HK-2 (cell line): Measurements from ENCODE around the gene XYLT1.
"Not testable (repeated sequence)": the region's sequence is repeated elsewhere in the genome, so short reads cannot be mapped to it uniquely, and the experiment has no call there.

Source experiments
- DNase-seq: peaks from one replicate; pipeline ENCODE4 v3.0.0-alpha.2; 2018; ENCODE audit not compliant: unreplicated experiment

XYLT1 gene

DNA sequence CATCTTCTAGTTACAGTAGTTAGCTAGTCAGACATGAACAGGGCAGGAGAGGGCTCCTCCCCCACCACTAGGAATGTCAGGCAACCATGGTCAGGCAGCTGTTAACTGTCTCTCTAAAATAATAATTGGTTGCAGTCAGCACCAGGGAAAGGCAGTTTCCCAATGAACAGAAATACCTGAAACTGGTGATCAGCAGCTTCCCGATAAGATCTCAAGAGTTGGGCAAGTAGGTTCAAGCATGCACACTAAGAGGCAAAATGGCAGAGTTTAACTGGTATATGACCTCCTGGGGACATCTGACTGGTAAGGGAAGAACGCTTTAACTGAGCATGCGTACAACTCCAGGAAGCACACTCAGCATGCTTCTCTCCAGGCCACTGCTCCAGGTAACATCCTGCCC lies 12.6 kb upstream of the XYLT1 start:
- DNase-seq: no peak

DNA sequence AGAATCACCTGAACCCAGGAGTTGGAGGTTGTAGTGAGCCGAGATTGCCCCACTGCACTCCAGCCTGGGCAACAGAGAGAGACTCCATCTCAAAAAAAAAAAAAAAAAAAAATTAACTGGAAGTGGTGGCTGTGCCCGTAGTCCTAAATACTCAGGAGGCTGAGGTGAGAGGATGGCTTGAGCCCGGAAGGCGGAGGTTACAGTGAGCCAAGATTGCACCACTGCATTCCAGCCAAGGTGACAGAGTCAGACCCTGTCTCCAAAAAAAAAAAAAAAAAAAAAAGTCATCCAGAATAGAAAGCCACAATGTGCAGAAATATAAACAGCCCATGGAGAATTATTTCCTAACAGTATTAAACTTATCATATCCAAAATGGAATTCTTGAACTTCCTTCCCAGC lies 11.6 kb upstream of the XYLT1 start:
- DNase-seq: not testable (repeated sequence)

DNA sequence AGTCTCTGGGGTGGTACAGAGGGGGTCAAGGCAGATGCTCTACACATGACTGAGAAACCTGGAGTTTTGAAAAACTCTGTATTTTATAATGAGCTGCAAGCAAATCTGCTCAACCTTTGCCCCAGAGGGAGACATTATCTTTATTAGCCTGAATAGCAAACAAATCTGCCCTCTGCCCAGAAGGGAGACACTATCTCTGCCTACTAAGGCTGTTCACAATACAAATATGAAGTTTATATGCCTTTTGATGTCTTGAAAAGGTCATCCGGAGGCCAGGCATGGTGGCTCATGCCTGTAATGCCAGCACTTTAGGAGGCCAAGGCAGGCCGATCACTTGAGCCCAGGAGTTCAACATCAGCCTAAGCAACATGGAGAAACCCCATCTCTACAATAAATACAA lies 11.0 kb upstream of the XYLT1 start:
- DNase-seq: no peak

DNA sequence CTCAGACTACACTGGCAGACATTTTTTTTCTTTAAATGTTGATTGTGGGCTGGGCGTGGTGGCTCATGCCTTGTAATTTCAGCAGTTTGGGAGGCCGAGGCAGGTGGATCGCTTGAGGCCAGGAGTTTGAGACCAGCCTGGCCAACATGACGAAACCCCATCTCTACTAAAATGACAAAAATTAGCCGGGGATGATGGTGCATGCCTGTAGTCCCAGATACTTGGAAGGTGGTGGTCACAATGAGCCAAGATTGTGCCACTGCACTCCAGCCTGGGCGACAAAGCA lies 6.4 kb upstream of the XYLT1 start:
- DNase-seq: not testable (repeated sequence)

DNA sequence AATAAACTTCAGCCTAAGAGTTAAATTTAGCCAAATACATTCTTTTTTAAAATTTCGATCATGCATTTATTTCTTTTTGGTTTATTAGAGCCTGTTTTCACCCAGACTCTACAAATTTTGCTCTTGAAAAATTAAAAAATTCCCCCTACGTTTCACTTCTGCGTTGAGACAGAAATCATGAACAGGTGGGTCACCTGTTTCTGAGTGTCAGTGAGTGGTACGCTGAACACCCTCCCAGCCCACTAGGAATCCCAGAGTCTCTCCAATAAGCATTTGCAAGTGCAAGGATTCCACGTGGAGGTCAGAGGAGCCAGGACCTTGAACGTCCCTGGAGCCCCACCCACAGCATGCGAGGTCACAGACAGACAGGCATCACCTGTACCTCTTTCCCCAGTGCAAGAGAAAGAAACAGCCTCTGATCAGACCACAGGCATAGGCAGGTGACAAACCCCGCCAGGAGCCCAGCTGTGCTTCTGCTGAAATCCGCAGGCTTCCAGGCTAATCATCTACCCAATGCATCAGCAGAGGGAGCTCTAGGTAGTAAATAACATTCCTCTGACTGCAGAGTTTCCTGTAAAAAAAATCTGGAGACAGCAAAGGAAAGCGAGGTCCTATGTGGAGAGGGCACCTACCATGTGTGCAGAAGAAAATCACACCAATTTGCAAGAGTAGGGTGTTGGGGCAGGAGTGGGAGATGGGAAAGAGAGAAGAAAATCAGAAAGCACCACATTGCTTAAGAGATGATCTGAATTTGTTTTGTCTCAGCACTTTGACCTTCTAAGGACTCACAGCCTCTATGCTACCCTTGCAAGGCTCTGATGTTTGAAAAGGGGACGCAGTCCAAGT lies 5.9 kb upstream of the XYLT1 start:
- peak; percentile 28 for DNase-seq

DNA sequence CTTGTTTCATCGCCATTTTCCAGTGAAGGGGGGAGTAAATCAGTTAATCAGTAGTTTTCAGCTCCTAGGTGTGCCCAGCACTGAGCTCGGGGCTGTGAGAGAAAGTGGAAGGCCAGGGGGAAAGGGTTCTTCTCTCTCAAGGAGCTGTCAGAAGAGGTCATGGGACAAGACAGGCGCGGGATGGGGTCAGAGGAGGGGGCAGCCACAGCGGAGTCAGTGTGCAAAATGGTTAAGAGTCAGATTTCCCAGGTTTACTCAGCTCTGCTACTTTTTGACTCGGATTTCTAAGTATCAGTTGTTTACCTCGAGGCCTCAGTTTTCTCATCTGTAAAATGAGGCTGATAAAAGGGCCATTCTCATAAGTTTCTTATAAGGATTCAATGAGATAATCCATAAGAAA lies 4.3 kb upstream of the XYLT1 start:
- DNase-seq: no peak

GRCh38 chr16:17474572-17474971 lies 3.8 kb upstream of the XYLT1 start:
- DNase-seq: no peak

DNA sequence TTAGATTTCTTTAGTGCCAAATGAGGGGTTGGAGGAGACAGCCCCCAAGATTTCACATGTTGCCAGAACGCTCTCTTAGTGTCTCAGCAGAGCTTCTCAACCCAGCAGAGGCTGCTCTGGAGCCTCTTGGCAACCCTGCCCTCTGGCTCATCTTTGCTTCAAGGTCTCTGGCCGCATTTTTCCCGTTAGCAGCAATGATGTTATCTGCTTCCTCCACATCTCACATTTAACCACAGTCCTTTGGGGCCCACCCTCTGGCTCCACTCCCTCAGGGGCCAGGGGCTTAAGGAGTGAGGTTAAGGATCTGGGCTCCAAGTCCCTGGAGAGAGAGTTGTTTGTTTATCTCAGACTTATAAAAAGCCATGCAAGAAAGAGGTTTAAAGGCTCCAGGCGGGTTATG lies 3.3 kb upstream of the XYLT1 start:
- no peak for DNase-seq

DNA sequence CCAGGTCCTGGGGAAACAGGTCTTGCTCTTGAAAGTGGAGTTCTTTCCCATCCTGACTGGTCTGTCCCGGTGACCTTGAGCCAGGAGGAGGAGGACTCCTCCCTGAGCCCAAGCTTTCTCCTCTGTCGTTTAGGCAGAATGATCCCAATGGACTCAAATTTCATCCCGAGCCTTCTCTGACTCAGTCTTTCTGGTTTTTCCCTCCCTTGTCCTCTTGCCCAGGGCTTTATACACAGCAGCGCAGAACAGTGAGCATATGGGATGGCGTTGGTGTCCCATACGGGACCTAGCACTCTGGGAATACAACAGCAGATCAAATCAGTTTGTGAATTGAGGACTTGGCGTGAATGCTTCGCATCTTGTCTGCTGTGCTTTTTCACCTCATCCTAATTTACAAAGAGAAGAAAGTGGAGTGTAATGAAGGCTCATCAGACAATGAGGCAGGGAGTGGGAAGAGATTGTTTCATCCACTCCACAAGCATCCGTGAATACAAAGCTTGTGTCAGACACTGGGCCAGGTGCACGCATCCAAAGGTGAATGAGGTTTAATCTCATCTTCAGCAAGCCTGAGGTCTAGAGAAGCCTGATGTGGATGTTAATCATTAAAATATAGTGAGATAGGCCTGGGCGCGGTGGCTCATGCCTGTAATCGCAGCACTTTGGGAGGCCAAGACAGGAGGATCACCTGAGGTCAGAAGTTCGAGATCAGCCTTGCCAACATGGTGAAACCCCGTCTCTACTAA lies 1.1 kb upstream of the XYLT1 start:
- no peak for DNase-seq

GRCh38 chr16:17470182-17470907 lies 415 bp downstream of the XYLT1 start:
- DNase-seq: no peak

- DNase-seq: no peak
These were observed 999 bp downstream of the XYLT1 start for GRCh38 chr16:17469741-17470181.

DNA sequence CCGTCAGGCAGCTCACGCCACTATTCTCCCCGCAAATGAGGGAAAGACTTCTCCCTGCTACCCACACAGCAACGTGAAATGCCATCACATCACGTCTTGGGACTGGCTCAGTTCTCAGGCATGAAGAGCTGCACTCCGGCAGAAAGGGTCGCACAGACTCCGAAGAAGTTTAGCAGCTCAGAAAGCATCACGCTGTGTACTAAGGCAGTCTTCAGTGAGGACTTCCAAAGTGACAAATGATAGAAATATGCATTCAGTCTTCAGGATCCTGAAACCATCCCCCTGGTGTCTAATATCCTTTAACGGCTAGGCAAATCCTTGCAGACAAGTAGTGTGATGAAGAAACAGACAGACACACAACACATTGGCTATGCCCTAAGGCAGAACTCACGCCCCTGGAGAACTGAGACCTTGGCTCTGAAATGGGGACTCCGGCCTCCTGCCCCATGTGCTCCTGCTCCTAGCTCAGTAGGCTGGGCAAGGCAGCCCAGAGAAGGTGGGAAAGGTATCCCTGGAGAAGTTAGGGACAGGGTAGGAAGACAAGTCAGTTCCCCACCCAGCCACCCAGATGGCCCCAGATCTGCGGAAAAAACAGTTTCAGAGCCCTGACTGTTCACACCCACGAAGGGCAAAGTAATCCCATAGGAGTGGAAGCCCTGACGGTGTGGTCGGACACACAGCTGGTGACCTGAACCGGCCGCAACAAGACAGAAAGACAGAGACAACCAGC lies 1.6 kb downstream of the XYLT1 start:
- no peak for DNase-seq

GRCh38 chr16:17468611-17469010 lies 2.1 kb downstream of the XYLT1 start:
- DNase-seq: no peak

DNA sequence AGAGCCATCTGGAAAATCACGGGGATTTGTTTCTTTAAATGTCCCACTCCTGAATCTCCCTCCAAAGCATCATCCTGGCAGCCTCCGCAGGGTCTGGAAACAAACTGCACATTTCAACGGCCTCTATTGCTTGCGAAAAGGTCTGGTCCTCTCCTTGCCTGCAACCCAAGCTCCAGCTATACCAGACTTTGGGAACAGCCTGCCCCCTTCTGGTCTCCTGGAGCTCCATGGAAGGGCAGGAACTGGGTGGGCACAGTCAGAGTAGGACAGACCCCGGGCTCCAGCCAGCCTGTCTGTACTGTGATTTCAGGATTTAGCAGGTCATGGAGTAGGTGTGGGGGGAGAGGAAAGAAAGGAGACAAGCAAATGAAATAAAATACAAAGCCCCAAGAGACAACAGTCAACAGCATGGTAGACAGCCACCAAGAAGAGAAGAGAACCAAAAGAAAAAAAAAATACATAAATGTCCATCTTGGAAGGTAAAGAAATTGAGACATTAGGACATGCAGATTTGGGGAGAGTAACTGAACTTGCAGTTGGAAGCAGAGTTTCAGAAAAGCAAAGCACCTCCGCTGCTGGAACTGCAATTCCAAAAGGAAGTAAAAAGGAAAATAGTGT lies 2.7 kb downstream of the XYLT1 start:
- DNase-seq: no peak

DNA sequence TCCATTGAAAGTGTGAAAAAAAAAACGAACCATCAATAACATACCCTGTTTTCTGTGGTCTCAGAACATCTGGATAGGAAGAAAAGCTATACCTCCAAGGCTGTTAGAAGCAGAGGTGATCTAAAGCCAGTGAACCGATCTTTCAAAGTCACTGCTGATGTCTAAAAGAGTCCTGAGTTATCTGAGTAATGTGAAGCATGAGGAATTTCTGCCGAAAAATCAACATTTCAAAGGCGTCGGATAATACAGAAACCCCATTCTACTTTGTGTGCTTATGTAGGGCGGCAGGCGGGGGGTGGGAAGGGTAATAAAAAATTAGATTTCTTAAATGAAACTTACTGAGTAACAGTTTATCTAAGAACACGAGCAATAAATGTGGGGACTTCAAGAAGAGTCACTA lies 3.9 kb downstream of the XYLT1 start:
- DNase-seq: no peak

- no peak for DNase-seq
These were observed 5.3 kb downstream of the XYLT1 start for GRCh38 chr16:17465460-17465859.

DNA sequence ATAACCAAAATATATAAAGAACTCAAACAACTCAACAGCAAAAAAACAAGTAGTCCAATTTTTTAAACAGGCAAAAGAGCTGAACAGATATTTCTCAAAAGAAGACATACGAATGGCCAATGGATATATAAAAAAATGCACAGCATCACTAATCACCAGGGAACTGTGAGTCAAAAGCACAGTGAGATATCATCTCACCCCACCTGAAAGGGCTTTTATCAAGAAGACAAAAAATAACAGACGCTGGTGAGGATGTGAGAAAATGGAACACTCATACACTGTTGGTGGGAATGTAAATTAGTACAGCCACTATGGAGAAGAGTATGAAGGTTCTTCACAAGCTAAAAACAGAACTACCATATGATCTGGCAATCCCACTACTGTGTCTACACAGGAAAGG lies 7.4 kb downstream of the XYLT1 start:
- no peak for DNase-seq

DNA sequence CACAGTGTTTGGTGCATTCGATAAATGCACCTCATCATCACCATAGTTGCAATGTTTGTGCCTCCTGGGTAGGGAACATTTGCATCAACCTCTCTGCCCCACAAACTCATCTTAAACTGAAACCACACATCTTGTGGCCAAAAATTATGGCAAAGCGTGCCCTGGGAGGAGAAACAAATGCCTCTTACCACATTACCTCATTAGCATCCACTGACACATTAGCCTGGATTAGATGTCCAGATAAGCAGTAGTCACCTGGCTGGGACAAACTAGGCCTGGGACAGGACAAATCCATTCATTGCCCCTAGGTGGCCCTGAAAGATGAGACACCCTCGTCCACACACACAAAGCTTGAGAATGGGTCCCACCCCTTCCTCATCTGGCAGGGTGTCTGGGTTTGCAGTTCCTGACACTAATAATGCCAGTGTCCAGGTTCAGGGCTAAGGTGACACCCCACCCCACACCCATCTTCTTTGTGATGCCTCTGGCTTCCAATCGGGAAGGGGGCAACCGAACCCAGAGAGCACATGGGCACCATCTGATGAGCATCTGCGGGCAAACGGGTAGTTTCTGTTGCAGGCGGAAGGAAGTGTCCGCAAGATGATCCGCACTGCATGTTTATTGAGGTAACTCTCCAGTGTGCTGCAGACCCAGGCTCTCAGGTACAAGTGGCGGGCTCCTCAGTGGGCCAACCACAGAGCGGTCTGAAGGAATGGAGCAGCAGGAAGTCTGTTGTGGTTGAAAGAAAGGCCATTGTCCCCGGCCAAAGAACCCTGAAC lies 8.6 kb downstream of the XYLT1 start:
- no peak for DNase-seq

GRCh38 chr16:17460890-17461289 lies 9.9 kb downstream of the XYLT1 start:
- DNase-seq: no peak

- no peak for DNase-seq
These were observed 10.7 kb downstream of the XYLT1 start for GRCh38 chr16:17459903-17460521.
